WTC11 (cell line): ENCODE results near the gene CRIP2. TPM values are rescaled to one million over a fixed set of nuclear protein-coding genes. Genes with fewer than 3 reads are reported as not detected.

Source experiments
- ATAC-seq: fragments of 200-7000 bp; cut with Tn5 transposase; 2 replicates; pipeline ENCODE4 v1.10.0; 2021; ENCODE audit warnings: mild to moderate bottlenecking, moderate library complexity
- CTCF ChIA-PET: fragments of 300-600 bp; sonication (Branson Sonifier 250); formaldehyde crosslinking; loops from one replicate; lab custom pipeline; 2021; ENCODE audit warnings: antibody characterized with exemption; lab: Charles Lee
- POLR2A ChIA-PET: fragments of 350-600 bp; sonication (Branson Sonifier 250); formaldehyde crosslinking; loops from one replicate; lab custom pipeline; 2021; ENCODE audit warnings: antibody characterized with exemption; lab: Charles Lee
- DNase-seq: peaks from one replicate; pipeline ENCODE4 v3.0.0; 2021; ENCODE audit warnings: low spot score
- H3K27ac Mint-ChIP-seq: 2 replicates; pipeline ENCODE4 v1.8.0; 2021; ENCODE audit warnings: mixed read lengths
- H3K27me3 Mint-ChIP-seq: 2 replicates; pipeline ENCODE4 v1.8.0; 2021; ENCODE audit warnings: low read depth, mild to moderate bottlenecking, moderate library complexity, mixed read lengths
- H3K36me3 Mint-ChIP-seq: 2 replicates; pipeline ENCODE4 v1.8.0; 2021; ENCODE audit warnings: mixed read lengths
- H3K4me1 Mint-ChIP-seq: 2 replicates; pipeline ENCODE4 v1.8.0; 2022; ENCODE audit warnings: mixed read lengths
- H3K4me3 Mint-ChIP-seq: 2 replicates; pipeline ENCODE4 v1.8.0; 2021; ENCODE audit warnings: mild to moderate bottlenecking, moderate library complexity, mixed read lengths
- H3K9me3 Mint-ChIP-seq: 2 replicates; pipeline ENCODE4 v1.8.0; 2021; ENCODE audit warnings: mixed read lengths
- ATF2 ChIP-seq: sonication (generic); formaldehyde crosslinking; IDR thresholded peaks from 2 replicates; pipeline ENCODE4 v1.8.1; 2022; ENCODE audit warnings: low read depth, missing genetic modification reagents, borderline replicate concordance
- CDX4 ChIP-seq: fragments of 250-450 bp; sonication (Bioruptor Pico); IDR thresholded peaks from 2 replicates; pipeline ENCODE4 v1.9.0; 2021; ENCODE audit warnings: moderate library complexity, mild to moderate bottlenecking, inconsistent platforms, borderline replicate concordance
- CTCF ChIP-seq: fragments of 200-600 bp; IDR thresholded peaks from 2 replicates; pipeline ENCODE4 v1.8.0; 2022; ENCODE audit warnings: antibody characterized with exemption
- E2F1 ChIP-seq: sonication (generic); formaldehyde crosslinking; IDR thresholded peaks from 2 replicates; pipeline ENCODE4 v1.8.0; 2022; ENCODE audit warnings: mild to moderate bottlenecking, missing genetic modification reagents
- E2F5 ChIP-seq: sonication (generic); formaldehyde crosslinking; IDR thresholded peaks from 2 replicates; pipeline ENCODE4 v1.8.1; 2022; ENCODE audit warnings: mild to moderate bottlenecking, moderate library complexity, missing genetic modification reagents
- ESRRA ChIP-seq: sonication (generic); formaldehyde crosslinking; IDR thresholded peaks from 2 replicates; pipeline ENCODE4 v1.8.1; 2022; ENCODE audit warnings: mild to moderate bottlenecking, missing genetic modification reagents, borderline replicate concordance
- GTF2I ChIP-seq: fragments of 250-450 bp; sonication (Bioruptor Pico); conservative IDR thresholded peaks from 2 replicates; pipeline ENCODE4 v1.4.0; 2021; ENCODE audit warnings: mild to moderate bottlenecking
- HMGXB4 ChIP-seq: sonication (generic); formaldehyde crosslinking; IDR thresholded peaks from 2 replicates; pipeline ENCODE4 v1.8.1; 2023; ENCODE audit warnings: mild to moderate bottlenecking, moderate library complexity, missing genetic modification reagents
- OVOL2 ChIP-seq: fragments of 250-450 bp; sonication (Bioruptor Pico); IDR thresholded peaks from 2 replicates; pipeline ENCODE4 v1.9.0; 2021; ENCODE audit warnings: mild to moderate bottlenecking, borderline replicate concordance
- PRDM15 ChIP-seq: sonication (generic); formaldehyde crosslinking; IDR thresholded peaks from 2 replicates; pipeline ENCODE4 v1.8.0; 2022; ENCODE audit warnings: missing genetic modification reagents
- PREB ChIP-seq: sonication (generic); formaldehyde crosslinking; IDR thresholded peaks from 2 replicates; pipeline ENCODE4 v1.8.1; 2022; ENCODE audit warnings: mild to moderate bottlenecking, missing genetic modification reagents, moderate library complexity, borderline replicate concordance
- ZNF532 ChIP-seq: fragments of 250-450 bp; sonication (Bioruptor Pico); IDR thresholded peaks from 2 replicates; pipeline ENCODE4 v1.9.0; 2021; ENCODE audit warnings: mild to moderate bottlenecking, borderline replicate concordance
- ZNF671 ChIP-seq: fragments of 250-450 bp; sonication (Bioruptor Pico); IDR thresholded peaks from 2 replicates; pipeline ENCODE4 v1.8.0; 2021; ENCODE audit warnings: mild to moderate bottlenecking
- total RNA-seq: library from RNA; stranded (reverse); gene quantifications from 3 replicates; pipeline ENCODE4 v1.2.3, GENCODE V29; 2021

CRIP2 gene
- total RNA-seq, 1 experiment from 2014 or later, result 5.4 TPM

- Mint-ChIP-seq H3K4me1 (no peaks in the 10 kb centered on the region), H3K36me3 (peaks cover 2% of the 10 kb centered on the region; the same call in 1 of the 2 replicates), H3K27ac (no peak overlapping the region), H3K4me3 (no peak overlapping the region), H3K9me3 (no peaks in the 10 kb centered on the region), H3K27me3 (no peaks in the 10 kb centered on the region)
- TF ChIP-seq ZNF671 (CRISPR knock-in tag) (no peak), OVOL2 (CRISPR knock-in tag) (no peak), ESRRA (CRISPR knock-in tag) (no peak), ZNF532 (CRISPR knock-in tag) (no peak), HMGXB4 (CRISPR knock-in tag) (no peak), E2F5 (no peak), ATF2 (CRISPR knock-in tag) (no peak), CDX4 (CRISPR knock-in tag) (no peak), E2F1 (CRISPR knock-in tag) (no peak)
- POLR2A ChIA-PET, result interaction anchor here (1.0 kb wide), 1 partner anchor 37 kb away, joined by 3 read pairs; no protein-coding TSS in a partner anchor
- ATAC-seq (no peak), DNase-seq (no peak)
- CTCF ChIA-PET, result interaction anchor here (2.4 to 7.2 kb wide), 4 partner anchors 10 to 21 kb away, joined by 8 to 116 read pairs (median 30); partner anchors contain the start of gene TEDC1
These were observed 5.9 kb upstream of the CRIP2 start for GRCh38 chr14:105468621-105469241.

GRCh38 chr14:105469456-105470349 is 4.9 kb upstream of the CRIP2 start:
- ATAC-seq (no peak), DNase-seq (no peak)
- TF ChIP-seq PRDM15 (CRISPR knock-in tag) (no peak), PREB (CRISPR knock-in tag) (no peak), GTF2I (CRISPR knock-in tag) (no peak), CTCF (no peak)

More at GRCh38 chr14:105469456-105470349, 4.9 kb upstream of the CRIP2 start:
- POLR2A ChIA-PET, result no interaction called here
- Mint-ChIP-seq H3K4me3 (no peak overlapping the region), H3K27me3 (no peaks in the 10 kb centered on the region), H3K27ac (no peak overlapping the region), H3K9me3 (no peaks in the 10 kb centered on the region), H3K36me3 (no peaks in the 10 kb centered on the region), H3K4me1 (no peaks in the 10 kb centered on the region)
- CTCF ChIA-PET, result interaction anchor here (1.3 to 7.2 kb wide), 6 partner anchors 9 to 99 kb away, joined by 4 to 116 read pairs (median 12); partner anchors contain the start of gene TEDC1
